OCI-LY7 (cell line): ENCODE results near the gene SORBS2. TPM values are rescaled to one million over a fixed set of nuclear protein-coding genes. Genes with fewer than 3 reads are reported as not detected.

Experiments
- BruUV-seq: library from RNA; stranded (reverse); fragments of 400-500 nt; replicated peaks from 2 replicates; lab custom pipeline; 2021; lab: Mats Ljungman, UMichigan
- CTCF ChIA-PET: fragments of 300-600 bp; sonication (Branson Sonifier 250); formaldehyde crosslinking; loops from one replicate; lab custom pipeline; 2022; ENCODE audit warnings: antibody characterized with exemption; ENCODE audit not compliant: unreplicated experiment; lab: Charles Lee
- POLR2A ChIA-PET: fragments of 300-600 bp; sonication (Branson Sonifier 250); formaldehyde crosslinking; loops from one replicate; lab custom pipeline; 2022; ENCODE audit warnings: antibody characterized with exemption; lab: Charles Lee
- DNase-seq: peaks from one replicate; pipeline ENCODE4 v3.0.0-alpha.2; 2015; ENCODE audit warnings: low spot score
- H2AFZ ChIP-seq: fragments of 200-600 bp; sonication (generic), shearing (Covaris generic); 2 replicates; pipeline ENCODE4 v1.6.1; 2014; ENCODE audit warnings: mild to moderate bottlenecking, antibody characterized with exemption, low read length, moderate library complexity
- H3K27ac ChIP-seq: fragments of 200-600 bp; sonication (generic); 2 replicates; pipeline ENCODE4 v1.5.1; 2014; ENCODE audit warnings: mixed run types, low read depth, mild to moderate bottlenecking, moderate library complexity, low read length, inconsistent platforms; ENCODE audit not compliant: poor library complexity, severe bottlenecking
- H3K36me3 ChIP-seq: fragments of 200-600 bp; sonication (generic); 2 replicates; pipeline ENCODE4 v1.6.1; 2014; ENCODE audit warnings: mild to moderate bottlenecking, antibody characterized with exemption, low read length, moderate library complexity, mixed read lengths; ENCODE audit not compliant: insufficient read depth
- H3K4me1 ChIP-seq: fragments of 200-600 bp; sonication (generic); 2 replicates; pipeline ENCODE4 v1.5.1; 2014; ENCODE audit warnings: mild to moderate bottlenecking, low read length; ENCODE audit not compliant: insufficient read depth, poor library complexity, severe bottlenecking
- H3K4me2 ChIP-seq: fragments of 200-600 bp; sonication (generic); 2 replicates; pipeline ENCODE4 v1.6.1; 2014; ENCODE audit warnings: mild to moderate bottlenecking, low read length
- H3K4me3 ChIP-seq: fragments of 200-600 bp; sonication (generic); 2 replicates; pipeline ENCODE4 v1.5.1; 2014; ENCODE audit warnings: mild to moderate bottlenecking, low read depth, low read length; ENCODE audit not compliant: poor library complexity, severe bottlenecking
- H3K79me2 ChIP-seq: fragments of 200-600 bp; sonication (generic); 2 replicates; pipeline ENCODE4 v1.6.1; 2016; ENCODE audit warnings: low read depth, mild to moderate bottlenecking, low read length, moderate library complexity, mixed read lengths; ENCODE audit not compliant: insufficient read depth
- H3K9me2 ChIP-seq: fragments of 200-600 bp; sonication (generic); 2 replicates; pipeline ENCODE4 v1.6.1; 2016; ENCODE audit warnings: mild to moderate bottlenecking, low read length, mixed read lengths; ENCODE audit not compliant: insufficient read depth
- H3K9me3 ChIP-seq: fragments of 200-600 bp; sonication (generic); 2 replicates; pipeline ENCODE4 v1.6.1; 2014; ENCODE audit warnings: mild to moderate bottlenecking, mixed run types, low read length, mixed read lengths
- H4K20me1 ChIP-seq: fragments of 200-600 bp; sonication (generic); 2 replicates; pipeline ENCODE4 v1.6.1; 2014; ENCODE audit warnings: mild to moderate bottlenecking, antibody characterized with exemption, low read length, moderate library complexity, mixed read lengths; ENCODE audit not compliant: insufficient read depth
- EZH2phosphoT487 ChIP-seq: fragments of 200-600 bp; sonication (generic); IDR thresholded peaks from 2 replicates; pipeline ENCODE4 v1.6.1; 2018; ENCODE audit warnings: low read depth, borderline replicate concordance, mild to moderate bottlenecking, mixed run types, antibody characterized with exemption, low read length, moderate library complexity, mixed read lengths
- intact Hi-C: fragments of 100-400 bp; cut with micrococcal nuclease; formaldehyde crosslinking; loops from one replicate; pipeline ENCODE4 v1.10.0; 2022; ENCODE audit not compliant: unreplicated experiment
- total RNA-seq, 2 experiments: library from RNA; depleted of rRNA in 1 of 2; stranded (reverse); fragments of >200 nt in 1 of 2; shearing (Covaris generic) in 1 of 2; gene quantifications; 2 replicates each; pipeline ENCODE4 v1.2.3, GENCODE V29; 2014 to 2022
- TF ChIP-seq, protein P1 (sequence below): fragments of 200-600 bp; sonication (generic); conservative IDR thresholded peaks from 2 replicates; pipeline ENCODE4 v1.5.1; 2014; ENCODE audit warnings: mild to moderate bottlenecking, antibody characterized with exemption, low read length, moderate library complexity, mixed read lengths

The SORBS2 gene
- total RNA-seq, 2 experiments from 2014 or later = 33.2 to 43.5 TPM

DNA sequence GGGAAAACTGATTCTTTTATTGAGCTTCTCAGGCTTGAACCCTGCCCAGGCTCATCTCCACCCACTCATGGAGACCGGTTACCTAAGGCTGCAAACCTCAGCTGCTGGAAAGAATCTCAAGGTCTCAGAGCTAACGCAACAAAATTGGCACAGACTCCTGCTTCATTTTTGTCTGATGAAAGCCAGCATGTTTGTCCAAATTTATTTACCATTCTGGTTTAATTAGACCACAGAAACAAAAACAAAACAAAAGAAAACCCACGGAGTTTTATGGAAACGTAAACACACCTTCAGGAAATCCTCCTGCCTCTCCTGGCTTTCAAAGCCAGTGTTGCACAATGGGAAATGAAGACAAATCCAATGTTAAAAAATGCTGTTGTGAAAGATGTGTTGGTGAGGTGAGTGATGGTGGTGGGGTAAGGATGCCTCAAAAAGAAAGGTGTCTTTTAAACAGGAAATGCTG lies 220.3 kb downstream of the SORBS2 start:
- ChIA-PET POLR2A (interaction anchor here (0.7 to 1.1 kb wide), 3 partner anchors 73 to 326 kb away, joined by 3 to 4 read pairs (median 3); no protein-coding TSS in a partner anchor), CTCF (interaction anchor here (0.5 to 1.2 kb wide), 2 partner anchors 9 to 15 kb away, joined by 3 read pairs; no protein-coding TSS in a partner anchor)
- H3K4me2 ChIP-seq = no peak overlapping the region

DNA sequence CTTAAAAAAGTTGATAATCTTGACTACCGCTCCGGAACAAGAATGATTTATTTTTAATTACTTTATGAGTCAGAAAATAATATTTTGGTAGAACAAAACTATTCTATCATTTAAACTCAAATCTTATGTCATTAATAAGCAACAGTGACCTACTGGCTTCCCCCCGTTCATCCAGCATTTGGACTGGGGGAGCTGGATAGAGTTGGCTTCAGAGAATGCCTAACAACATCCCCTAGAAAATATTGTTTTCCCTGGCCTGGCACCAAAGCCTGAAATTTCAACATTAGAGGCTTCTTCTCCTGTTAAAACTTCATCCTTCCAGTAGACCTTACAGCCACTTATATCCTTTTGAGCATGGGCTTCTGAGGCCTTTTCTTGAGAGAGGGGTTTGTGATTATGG lies 221.0 kb downstream of the SORBS2 start:
- H3K36me3 ChIP-seq = no peaks in the 10 kb centered on the region
- no peaks in the 10 kb centered on the region for H4K20me1 ChIP-seq
- DNase-seq = no peak
- H2AFZ ChIP-seq = no peak overlapping the region
- no TSS peak for BruUV-seq
- CTCF ChIA-PET = interaction anchor here (1.2 kb wide), 1 partner anchor 8 kb away, joined by 3 read pairs; no protein-coding TSS in a partner anchor
- no peak for TF ChIP-seq EZH2phosphoT487
- TF ChIP-seq, protein P1, sequence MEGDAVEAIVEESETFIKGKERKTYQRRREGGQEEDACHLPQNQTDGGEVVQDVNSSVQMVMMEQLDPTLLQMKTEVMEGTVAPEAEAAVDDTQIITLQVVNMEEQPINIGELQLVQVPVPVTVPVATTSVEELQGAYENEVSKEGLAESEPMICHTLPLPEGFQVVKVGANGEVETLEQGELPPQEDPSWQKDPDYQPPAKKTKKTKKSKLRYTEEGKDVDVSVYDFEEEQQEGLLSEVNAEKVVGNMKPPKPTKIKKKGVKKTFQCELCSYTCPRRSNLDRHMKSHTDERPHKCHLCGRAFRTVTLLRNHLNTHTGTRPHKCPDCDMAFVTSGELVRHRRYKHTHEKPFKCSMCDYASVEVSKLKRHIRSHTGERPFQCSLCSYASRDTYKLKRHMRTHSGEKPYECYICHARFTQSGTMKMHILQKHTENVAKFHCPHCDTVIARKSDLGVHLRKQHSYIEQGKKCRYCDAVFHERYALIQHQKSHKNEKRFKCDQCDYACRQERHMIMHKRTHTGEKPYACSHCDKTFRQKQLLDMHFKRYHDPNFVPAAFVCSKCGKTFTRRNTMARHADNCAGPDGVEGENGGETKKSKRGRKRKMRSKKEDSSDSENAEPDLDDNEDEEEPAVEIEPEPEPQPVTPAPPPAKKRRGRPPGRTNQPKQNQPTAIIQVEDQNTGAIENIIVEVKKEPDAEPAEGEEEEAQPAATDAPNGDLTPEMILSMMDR = no peak
- no peak overlapping the region for H3K4me2 ChIP-seq
- H3K9me2 ChIP-seq = no peaks in the 10 kb centered on the region
- no peak overlapping the region for H3K4me3 ChIP-seq
- H3K27ac ChIP-seq = no peak overlapping the region
- no peaks in the 10 kb centered on the region for H3K9me3 ChIP-seq
- intact Hi-C loops = no loop called here
- POLR2A ChIA-PET = interaction anchor here (0.7 to 1.1 kb wide), 3 partner anchors 72 to 325 kb away, joined by 3 to 4 read pairs (median 3); no protein-coding TSS in a partner anchor
- peaks cover 24% of the 10 kb centered on the region for H3K4me1 ChIP-seq
- no peaks in the 10 kb centered on the region for H3K79me2 ChIP-seq

More for the DNA sequence above, 220.3 kb downstream of the SORBS2 start:
- no peaks in the 10 kb centered on the region for H3K9me3 ChIP-seq
- no peaks in the 10 kb centered on the region for H3K9me2 ChIP-seq
- no peak overlapping the region for H3K4me3 ChIP-seq
- intact Hi-C loops = no loop called here
- H3K79me2 ChIP-seq = no peaks in the 10 kb centered on the region
- H3K36me3 ChIP-seq = no peaks in the 10 kb centered on the region
- TF ChIP-seq, protein P1 = no peak
- no peak for TF ChIP-seq EZH2phosphoT487
- H4K20me1 ChIP-seq = no peaks in the 10 kb centered on the region
- H2AFZ ChIP-seq = no peak overlapping the region
- no TSS peak for BruUV-seq
- no peak for DNase-seq
- H3K27ac ChIP-seq = no peak overlapping the region
- peaks cover 17% of the 10 kb centered on the region for H3K4me1 ChIP-seq
